SK-N-DZ (cell line): Measurements from ENCODE around the gene PPP1R16B.
A peak's percentile ranks its signal among the peaks of the same experiment; 100 is the strongest.

Experiments used
- DNase-seq: peaks from one replicate; pipeline ENCODE4 v3.0.0-alpha.2; 2015; ENCODE audit warnings: low spot score

PPP1R16B gene

DNA sequence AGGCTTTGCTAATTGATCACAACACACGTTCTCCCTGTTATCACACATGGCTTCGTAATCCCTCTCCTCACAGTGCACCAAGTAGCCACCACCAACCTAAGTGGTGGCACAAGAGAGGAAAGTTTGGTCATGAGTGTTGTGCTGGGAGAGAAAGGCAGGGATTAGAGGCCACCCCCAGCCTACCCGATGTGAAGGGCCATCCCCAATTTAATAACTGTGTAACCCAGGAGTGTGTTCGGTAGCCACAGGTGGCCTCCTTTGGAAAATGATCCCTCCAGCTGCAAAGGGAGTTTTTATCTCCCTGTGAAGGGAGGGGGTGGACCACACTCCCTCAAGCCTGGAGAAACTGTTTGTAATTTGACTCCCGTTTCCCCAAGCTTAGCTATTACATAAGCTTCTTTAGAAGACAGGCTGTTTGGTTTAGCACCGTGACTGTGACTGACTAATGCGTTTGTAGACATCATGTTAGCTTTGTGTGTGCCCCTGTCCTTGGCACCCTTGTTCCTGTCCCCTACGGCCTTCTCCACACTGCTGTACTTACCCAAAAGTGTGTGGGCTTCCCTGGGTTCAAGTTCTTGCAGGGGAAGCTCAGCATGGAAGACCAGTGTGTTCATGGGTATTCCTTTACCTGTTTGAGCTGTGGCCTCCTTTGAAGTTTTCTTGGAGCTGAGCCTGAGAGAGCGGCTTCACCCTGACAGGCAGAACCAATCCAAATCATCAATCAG lies 20.6 kb downstream of the PPP1R16B start:
- peak; percentile 67 for DNase-seq

DNA sequence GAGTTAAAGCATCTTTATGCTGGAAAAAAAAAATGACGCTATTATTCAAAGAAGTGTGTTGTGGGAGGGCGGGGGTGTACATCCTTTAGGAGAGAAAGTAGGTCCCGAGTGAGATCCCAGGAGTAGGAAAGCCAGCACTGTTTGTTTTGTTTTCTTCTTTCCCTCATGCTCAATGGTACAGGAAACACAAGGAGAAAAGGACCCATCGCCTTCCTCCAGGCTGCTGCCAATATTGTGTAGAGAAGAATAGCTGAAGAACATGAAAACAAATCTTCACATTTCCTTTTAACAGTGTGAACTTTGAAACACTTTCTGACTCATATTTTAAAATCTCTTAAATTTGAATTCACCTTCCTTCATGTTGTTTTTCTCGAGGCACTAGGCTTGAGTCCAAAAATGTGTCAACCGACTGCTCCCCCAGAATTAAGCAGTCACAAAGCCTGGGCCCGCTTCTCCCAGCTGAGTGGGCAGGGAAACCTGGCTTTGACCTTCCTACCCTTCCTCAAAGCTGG lies 22.3 kb downstream of the PPP1R16B start:
- no peak for DNase-seq

DNA sequence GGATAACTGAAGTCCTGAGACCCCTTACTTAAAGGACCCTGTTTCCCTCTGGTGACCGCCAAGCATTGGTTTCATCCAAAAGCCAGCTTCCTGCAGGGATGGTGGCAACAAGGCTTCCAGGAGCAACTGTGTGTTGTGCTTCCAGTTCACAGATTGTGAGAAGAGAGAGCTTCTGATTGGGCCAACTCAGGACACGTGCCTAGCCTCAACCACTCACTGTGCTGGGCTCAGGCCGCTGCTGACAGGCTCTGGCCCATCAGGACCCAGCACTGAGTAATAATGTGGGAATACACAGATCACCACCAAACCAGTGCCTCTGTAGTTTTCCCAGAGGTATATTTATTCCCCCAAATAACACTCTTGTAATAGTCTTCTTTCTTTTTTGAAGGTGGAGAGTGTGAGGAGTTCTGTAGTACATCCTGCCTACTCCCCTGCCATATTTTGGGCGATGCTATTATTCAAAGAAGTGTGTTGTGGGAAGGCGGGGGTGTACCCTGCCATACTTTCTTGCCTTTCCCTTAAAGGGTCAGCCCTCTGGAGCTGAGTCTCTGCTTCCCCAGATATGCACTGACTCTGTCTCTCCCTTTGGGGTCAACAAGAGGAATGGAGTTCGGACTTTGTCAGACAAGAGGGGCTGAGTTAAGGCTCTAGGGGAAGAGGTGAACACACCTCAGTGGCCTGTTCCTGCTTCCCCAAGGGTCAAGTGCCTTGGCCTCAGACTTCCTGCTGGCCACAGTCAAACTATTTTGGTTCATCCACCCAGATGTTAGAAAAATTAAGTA lies 23.2 kb downstream of the PPP1R16B start:
- DNase-seq: no peak

DNA sequence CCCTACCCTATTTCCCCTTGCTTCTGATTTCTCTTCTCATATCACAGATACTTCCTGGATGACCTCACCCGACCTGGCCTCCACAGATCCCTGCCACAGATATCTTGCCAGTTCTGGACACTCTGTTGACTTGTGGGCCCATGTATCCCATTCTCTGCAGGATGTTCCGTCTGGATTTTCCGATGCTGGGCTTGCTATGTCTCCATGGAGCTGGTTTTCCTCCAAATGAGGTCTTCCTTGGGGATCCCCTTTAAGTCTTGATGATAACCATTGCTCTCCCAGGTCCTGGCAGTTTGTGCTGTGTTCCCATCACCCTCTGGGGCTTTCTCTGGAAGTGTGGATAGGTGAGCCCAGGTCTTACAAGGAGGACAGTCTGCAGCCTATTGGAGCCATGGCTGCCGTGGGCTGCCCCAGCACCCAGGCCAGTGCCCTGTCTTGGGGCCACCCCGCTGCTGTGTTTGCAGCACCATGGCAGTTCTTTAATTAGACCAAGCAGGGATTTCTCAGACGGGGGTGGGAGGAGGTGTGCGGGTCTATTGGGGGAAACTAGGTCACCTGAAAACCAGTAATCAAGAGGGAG lies 23.9 kb downstream of the PPP1R16B start:
- no peak for DNase-seq

DNA sequence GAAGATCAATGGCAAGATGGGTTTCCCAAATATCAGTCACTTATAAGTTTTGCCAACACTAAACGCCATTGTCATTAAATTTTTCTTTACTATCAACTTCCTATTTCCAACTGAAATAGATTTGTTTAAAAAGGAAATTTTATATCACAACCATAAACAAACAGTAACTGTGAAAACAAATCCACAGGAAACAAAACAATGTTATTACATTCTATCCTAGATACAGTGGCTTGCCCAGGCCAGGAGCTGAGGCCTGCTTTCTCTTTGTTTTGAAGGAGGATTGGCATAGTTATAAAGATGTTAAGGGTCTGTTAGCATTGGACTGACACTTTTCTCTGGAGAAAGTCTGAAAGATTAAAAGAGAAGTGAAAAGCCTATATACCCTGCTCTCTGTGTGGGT lies 24.9 kb downstream of the PPP1R16B start:
- DNase-seq: no peak

DNA sequence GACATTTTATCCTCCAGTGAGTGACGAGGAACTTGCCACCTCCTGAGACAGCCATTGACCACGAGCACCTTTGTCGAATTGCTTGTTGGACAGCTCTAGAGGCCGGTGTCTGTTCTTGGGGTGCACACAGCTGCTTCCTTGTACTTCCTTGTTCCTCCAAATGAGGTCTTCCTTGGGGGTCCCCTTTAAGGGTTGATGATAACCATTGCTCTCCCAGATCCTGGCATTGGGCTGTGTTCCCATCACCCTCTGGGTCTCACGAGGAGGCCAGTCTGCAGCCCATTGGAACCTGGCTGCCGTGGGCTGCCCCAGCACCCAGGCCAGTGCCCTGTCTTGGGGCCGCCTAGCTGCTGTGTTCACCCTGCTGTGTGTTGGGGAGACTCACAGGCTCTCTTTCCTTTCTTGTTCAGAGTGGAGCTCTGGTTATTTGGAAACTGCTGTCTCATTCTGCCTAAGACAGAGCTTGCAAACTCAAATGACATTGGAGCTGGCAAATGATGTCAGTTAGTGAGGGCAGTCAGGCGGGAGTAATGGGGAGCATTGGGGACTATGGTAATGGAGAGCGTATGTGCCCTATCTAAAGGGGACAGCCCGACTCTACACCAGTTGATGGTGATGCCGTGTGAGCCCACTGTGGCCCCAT lies 25.7 kb downstream of the PPP1R16B start:
- DNase-seq: no peak

DNA sequence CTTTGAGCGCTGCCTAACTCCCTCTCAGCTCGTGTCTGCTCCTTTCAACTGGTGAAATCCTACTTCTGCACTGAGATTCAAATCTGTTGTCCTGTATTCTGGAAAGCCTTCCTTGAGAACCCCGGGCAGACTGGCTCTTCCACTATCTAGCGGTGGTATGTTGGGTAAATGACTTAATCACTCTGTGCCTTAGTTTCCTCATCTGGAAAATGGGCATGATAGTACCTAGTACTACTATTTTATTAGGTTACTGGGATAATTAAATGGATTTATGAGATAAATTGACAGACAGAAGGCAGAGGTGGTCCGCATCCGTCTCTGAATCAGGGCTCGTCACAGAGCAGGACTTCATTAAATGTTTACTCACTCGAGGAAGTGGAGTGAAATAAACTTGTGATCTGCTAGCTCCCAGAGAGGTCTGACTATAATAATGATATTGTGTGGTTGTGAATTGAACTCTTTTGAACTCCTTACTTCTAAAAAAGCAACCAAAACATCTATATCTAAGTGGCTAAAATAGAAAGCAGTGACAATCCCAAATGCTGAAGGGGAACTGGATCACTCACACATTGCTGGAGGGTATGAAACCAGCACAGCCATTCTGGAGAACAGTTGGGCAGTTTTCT lies 26.6 kb downstream of the PPP1R16B start:
- no peak for DNase-seq

DNA sequence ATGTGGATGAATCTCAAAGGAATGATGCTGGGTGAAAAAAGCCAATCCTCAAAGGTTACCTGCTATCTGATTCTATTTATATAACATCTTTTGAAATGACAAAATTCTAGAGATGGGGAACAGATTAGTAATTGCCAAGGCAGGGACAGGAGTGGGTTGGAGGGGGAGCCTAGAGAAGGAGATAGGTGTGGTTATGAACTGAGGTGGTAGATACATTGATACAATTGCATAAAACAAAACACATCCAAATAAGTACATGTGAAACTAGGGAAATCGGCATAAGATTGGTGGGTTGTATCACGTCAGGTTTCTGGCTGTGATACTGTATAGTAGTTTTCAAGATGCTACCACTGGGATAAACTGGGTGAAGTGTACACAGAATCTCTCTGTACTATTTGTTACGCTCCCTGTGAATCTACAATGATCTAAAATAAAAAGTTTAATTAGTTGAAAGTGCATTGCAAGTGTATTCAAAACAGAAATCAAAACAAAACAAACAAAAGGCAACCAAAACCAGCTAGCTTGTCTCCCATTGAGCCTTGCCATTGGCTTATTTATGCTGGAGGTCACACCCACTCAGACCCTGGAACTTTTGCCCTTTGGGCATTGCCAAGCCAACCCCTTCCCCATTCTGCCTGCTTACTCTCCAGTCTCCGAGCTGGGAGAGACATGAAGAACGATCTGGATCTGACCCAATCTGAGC lies 27.8 kb downstream of the PPP1R16B start:
- no peak for DNase-seq

DNA sequence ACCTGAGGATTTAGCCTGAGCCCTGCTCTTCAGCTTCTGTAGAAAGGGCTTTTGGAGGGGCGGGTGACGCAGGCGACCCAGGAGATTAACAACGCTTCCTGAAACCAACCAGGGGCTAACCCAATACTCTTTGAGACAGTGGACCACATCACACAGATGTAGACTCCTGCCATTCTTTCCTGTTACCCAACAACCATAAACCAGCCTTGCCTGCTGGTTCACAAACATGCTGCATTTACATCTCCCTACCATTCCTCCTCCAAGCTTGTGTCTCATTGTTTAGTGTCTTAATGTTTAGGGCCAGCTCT lies 28.3 kb downstream of the PPP1R16B start:
- no peak for DNase-seq

DNA sequence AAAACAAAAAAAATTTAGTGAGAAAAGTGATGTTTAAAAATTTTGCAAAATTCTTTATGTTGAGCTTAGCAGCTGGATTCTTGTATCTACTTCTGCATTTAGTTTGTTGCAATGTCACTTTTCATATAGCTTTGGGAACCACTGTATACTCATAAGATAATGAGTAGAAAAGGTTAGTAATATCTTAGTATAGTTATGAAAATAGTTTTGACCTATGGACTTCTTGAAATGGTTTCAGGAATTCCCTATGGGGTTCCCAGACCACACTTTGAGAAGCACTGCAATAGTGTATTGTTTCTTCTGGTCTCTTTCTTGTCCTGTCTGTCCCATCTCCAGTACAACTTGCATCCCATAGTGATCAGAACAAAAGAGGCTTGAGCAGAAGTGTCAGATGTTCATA lies 29.4 kb downstream of the PPP1R16B start:
- DNase-seq: no peak

DNA sequence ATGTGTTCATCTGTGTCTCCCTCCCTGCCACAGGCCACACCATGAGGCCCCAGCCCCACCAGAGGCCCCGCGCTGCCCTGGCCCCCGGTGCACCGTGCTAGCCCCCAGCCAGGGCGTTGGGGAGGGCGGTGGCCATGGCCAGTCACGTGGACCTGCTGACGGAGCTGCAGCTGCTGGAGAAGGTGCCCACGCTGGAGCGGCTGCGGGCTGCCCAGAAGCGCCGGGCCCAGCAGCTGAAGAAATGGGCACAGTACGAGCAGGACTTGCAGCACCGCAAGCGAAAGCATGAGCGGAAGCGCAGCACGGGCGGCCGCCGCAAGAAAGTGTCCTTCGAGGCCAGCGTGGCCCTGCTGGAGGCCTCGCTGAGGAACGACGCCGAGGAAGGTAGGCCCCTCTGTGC lies 30.3 kb downstream of the PPP1R16B start:
- no peak for DNase-seq

DNA sequence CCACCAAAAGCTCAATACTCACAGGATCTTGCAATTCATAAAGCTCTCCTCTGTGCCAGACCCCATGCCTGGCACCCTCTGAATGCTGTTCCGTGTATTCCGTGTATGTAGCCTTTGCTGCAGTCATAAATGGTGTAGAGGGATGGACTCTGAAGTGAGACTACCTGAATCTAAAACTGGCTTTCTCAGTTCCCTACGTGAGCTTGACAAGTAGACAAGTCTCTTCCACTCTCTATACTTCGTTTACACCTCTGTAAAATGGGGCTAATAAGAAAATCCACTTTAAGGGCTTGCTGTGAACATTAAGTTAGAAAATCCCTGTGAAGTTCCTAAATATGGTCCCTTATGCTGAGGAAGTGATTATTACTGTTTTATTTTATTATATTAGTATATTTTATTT lies 31.5 kb downstream of the PPP1R16B start:
- no peak for DNase-seq

DNA sequence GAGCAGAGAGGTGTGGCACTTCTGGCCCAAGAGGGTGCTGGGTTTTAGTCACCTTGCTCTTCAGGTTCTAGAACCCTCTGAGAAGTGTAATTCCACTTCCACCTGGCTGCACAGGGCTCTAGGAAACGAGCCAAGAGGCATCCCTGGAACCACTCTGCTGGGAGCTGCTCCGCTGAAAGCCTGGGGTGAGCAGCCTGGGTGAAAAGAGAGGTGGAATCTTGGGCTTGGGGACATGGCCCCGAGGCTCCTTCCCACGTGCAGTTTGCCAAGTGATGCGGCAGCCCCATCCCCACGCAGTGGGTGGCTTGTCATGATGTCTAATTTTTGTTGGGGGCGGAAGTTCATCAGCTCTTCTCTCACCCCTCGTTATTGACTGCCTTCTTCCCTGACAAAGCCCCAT lies 32.8 kb downstream of the PPP1R16B start:
- DNase-seq: no peak

DNA sequence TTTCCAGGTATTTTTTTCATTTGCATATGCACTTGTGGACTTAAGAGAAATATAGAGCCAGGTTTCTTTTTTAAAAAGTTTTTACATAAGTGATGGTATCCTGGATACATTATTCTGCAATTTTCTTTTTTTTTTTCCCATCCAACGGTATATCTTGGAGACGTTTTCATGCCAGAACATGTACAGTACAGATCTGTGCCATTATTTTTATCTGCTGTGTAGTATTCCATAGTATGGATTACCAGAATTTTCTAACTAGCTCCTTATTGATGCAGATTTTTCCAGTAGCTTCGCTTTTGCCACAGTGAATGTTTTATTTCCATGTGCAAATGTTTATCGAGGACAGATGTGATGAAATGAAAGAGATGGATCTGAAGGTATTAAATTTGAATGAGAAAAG lies 34.1 kb downstream of the PPP1R16B start:
- no peak for DNase-seq

DNA sequence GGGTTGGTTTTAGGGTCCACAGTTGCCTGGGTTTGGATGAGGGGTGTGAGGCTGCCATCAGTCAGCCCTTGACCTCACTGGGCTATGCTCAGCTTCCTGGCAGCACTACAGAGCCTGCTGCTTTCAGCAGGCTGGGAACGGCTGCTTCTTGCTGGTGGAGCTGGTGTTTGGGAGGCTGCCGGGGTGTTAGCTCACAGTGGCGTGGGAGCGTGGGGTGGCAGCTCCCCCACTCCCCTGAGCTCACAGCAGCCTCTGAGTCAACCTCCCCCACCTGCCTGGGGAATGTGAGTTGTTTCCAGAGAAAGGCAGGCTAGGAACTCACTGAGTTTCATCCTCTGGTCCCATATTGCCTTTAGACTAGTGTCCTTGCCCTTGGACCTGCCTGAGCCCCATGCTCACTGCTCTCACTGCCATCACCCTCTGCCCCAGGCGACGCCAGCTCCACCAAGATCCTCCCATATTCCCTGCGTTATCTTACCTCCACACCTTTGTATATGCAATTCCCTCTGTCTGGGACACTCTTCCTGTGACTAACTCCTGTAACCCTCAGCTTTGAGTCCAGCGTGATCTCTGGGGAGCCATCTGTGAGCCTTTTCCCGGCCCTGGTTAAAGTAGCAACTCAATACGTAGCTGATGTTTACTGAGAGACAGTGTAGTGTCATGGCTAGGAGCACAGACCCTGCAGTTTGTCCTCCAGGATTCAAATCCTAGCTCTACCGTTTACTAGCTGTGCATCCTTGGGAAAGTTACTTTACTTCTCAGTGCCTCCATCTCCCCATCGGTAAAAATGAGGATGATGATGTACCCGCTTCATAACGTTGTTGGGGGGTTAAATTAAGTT lies 34.8 kb downstream of the PPP1R16B start:
- DNase-seq: no peak

DNA sequence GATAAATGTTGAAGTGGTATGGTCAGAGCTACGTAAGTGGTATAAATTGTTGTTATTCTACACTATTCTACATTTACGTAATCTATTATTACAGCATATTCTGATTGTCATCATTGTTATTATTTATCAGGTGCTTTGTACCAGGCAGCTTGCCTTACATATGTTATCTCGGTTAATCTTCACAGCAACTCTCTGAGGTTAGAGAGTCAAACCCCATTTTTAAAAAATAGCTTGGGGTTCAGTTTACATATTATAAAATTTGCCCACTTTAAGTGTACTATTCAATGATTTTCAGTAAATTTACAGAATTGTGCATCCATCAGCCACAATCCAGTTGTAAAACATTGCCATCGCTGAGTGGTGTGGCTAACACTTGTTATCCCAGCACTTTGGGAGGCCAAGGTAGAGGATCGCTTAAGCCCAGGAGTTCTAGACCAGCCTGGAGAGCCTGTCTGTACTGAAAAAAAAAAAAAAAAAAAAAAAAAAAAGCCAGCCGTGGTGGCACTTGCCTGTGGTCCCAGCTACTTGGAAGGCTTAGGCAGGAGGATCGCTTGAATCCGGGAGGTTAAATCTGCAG lies 35.5 kb downstream of the PPP1R16B start:
- no peak for DNase-seq

DNA sequence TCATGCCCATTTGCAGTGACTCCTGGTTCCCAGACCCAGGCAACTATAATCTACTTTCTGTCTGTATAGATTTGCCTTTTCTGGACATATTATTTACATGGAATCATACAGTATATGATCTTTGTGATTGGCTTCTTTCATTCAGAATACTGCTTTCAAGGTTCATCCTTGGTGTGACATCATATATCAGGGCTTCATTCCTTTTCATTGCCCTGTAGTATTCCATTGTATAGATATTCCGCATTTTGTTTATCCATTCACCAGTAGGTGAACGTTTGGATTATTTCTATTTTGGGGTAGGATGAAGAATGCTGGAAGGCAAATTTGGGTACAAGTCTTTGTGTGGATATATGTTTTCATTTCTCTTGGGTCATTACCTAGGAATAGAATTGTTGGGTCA lies 36.1 kb downstream of the PPP1R16B start:
- DNase-seq: no peak

DNA sequence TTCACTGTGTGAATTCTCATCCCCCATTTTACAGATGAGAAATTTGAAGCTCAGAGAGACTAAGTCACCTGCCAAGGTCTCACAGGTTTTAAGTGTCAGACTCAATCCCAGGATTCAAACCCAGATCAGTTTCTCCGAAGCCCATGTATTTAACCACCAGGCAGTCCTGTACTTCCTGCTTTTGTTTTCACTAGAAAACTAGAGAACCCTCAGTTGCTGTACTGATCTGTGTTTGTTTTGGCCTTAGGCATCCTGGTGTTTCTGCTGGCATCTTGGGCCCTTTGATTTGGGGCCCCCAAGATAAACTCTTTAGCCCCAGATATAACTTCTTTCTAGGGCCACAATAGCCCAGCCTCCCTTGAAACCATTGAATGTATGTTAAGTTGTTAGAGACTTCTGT lies 36.5 kb downstream of the PPP1R16B start:
- DNase-seq: no peak

DNA sequence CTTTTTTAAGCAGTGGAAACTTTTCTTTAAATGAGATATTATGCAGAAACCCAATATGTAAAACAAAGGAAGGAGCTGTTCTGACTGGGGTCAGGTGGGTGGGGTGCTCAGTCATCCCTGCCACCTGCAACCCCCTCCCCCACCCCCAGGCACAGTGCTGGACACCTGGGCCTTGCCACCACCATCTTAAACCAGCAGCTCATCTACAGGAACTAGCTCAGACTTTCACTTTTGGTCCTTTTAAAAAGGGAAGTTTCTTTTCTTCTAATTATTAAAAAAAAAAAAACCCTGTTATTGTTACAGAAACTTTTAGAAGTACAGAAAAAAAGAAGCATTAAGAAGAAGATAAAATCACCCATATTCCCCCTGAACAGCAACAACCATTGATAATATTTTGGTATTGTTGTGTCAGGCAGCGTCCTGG lies 37.1 kb downstream of the PPP1R16B start:
- DNase-seq: no peak

DNA sequence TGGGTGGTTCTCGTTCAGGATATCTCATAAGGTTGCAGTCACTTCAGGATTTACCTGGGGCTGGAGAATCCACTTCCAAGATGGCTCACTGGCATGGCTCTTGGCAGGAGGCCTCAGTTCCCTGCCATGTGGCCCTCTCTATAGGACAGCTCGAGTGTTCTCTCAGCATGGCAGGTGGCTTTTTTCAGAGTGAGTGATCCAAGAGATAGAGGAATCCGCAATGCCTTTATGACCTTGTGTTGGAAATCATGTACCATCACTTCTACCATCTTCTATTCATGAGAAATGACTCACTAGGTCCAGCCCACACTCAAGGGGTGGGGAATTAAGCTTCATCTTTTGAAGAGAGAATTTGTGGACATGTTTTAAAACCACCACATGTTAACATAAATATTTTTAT lies 37.8 kb downstream of the PPP1R16B start:
- no peak for DNase-seq
